Measurements from ENCODE around the gene TYRO3.
"Not testable (repeated sequence)": the region's sequence is repeated elsewhere in the genome, so short reads cannot be mapped to it uniquely, and the experiment has no call there.

GRCh38 chr15:41589018-41589417 lies 30.0 kb downstream of the TYRO3 start:
- TF ChIP-seq CTCF (conservative IDR thresholded peaks at IDR 0.05); EZH2 (IDR thresholded peaks at IDR 0.05; ENCODE audit: low read depth): not testable (repeated sequence)
